Activated T-cell treated with anti-CD3 and anti-CD28 coated beads for 48 hours (primary cell): ENCODE results near the gene TBC1D9.
"Not testable (repeated sequence)": the region's sequence is repeated elsewhere in the genome, so short reads cannot be mapped to it uniquely, and the experiment has no call there.

ENCODE experiments used
- DNase-seq: peaks from one replicate; pipeline ENCODE4 v3.0.0-alpha.2; 2020; ENCODE audit warnings: low read depth

Gene TBC1D9

DNA sequence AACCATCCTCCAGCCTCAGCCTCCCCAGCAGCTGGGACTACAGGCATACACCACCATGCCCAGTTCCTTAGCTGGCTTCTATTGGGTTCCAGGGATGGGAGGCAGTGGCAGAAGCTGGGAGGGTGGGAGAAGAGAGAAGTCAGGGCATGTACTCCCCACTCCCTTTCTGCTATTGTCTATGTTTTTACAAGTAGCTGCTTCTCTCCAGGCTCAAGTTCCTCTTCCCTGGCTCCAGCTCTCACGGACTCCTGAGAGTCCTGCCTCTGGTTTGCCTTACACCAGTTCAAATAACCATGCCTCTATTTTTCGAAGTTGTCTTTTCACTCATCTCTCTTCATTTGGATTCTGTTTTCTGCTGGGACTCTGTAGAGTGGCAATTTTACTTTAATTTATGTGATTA lies 2.9 kb downstream of the TBC1D9 start:
- no peak for DNase-seq

DNA sequence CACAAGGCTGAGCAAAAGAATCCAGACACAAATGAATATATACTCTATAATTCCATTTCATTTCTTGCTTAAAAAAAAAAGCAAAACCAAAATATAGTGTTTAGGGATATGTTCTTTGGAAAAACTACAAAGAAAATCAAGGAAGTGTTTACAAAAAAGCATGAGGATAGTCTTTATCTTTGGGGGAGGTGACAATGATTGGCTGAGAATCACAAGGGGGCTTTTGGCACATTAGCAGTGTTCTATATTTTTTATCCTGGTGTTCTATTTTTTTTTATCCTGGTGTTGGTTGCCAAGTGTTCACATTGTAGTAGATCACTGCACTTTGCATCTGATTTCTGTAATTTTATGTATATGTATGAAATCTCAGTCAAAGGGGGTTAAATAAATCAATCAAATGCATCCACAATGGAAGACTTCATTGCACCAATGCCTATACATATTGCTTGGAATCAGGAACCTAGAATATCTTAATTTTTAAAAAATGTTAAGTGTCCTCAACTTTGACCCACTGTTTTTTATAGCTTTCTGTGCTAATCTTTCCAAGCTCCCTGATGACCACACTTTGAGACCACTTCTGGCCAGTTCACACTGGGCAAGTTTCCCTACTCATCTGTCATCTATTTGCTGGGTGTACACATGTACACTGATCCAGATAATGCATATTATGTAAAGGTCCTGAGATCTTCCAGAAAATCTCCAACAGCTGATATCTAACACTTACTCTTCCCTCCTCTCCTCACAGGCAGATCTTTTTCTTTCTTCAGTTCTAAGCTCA lies 3.7 kb downstream of the TBC1D9 start:
- no peak for DNase-seq

DNA sequence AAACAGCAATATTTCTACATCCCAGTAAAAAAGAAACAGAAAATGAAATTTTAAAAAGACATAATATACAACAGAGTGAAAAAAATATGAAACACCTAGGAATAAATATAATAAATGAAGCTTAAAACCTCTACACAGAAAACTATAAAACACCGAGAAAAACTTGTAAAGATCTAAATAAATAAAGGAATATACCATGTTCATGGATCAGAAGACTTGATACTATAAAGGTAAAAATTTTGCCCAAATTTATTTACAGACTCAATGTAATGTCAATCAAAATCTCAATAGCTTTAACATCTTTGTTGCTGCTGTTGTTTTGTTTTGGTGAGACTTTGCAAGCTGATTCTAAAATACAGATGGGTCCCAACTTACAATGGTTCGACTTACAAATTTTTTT lies 5.7 kb downstream of the TBC1D9 start:
- DNase-seq: no peak

DNA sequence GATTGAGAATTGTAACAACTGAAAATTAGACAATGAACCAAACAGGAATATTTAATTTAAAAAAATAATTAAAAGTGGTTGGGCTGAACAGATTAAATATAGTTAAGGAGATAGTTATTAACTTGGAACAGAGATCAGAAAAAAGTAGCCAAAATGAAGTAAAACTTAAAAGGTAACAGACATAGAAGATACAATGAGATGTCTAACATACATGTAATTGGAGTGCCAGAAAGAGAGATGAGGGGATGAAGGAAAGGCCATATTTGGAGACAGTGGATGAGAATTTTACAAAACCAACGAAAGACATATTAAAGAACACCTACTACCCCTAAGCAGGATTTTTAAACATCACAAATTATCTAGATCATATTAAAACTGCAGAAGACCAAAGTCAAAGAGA lies 8.0 kb downstream of the TBC1D9 start:
- no peak for DNase-seq

DNA sequence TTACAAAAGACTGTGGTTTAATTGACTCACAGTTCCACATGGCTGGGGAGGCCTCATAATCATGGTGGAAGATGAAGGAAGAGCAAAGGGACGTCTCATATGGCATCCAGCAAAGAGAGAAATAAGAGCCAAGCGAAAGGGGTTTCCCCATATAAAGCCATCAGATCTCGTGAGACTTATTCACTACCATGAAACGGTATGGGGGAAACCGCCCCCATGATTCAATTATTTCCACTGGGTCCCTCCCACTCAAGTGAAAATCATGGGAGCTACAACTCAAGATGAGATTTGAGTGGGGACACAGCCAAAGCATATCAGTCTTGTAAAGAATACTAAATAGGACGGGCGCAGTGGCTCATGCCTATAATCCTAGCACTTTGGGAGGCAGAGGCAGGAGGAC lies 9.6 kb downstream of the TBC1D9 start:
- not testable (repeated sequence) for DNase-seq

DNA sequence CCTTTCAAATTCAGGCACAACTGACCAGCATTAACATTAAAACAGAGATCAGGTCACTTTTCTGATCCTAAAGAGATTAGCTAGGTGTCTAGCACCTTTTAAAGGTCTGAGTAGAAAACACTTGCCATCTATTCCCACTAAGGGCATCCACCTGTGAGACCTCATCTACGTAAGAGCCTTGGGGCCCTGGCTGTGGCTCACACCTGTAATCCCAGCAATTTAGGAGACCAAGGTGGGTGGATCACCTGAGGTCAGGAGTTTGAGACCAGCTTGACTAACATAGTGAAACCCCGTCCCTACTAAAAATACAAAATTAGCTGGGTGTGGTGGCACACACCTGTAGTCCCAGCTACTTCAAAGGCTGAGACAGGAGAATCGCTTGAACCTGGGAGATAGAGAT lies 11.8 kb downstream of the TBC1D9 start:
- DNase-seq: no peak

DNA sequence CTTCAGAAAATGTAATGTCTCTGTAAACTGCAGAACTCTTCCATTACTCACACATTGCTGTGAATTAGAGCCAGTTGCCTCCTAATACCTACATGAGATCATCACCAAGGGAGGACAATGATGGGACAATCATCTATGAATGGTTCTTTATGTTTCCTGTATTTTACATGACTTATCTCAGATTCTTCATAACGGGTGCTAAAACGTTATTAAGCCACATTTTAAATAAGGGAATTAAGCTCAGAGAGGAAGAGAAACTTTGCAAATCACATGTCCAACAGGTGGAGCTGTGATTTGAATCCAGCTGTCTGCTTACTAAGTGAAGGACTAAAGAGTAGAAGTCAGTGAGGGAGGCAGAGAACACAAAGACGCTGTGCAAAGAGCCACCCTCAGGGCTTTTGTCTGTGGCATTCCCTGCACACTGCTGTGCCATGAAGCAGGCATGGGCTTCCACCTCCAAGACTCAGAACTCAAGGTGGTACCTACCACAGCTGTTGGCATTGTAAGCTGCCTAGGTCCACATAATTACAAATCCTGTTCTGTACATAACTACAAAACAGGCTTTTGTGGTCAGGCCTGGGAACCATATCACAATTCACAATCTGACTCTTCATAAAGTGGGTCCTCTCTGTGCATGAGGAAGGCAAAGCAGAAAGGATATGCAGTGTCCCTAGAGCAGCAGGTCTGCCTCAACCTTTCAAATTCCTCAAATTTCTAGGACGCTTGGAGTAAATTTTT lies 12.8 kb downstream of the TBC1D9 start:
- no peak for DNase-seq

DNA sequence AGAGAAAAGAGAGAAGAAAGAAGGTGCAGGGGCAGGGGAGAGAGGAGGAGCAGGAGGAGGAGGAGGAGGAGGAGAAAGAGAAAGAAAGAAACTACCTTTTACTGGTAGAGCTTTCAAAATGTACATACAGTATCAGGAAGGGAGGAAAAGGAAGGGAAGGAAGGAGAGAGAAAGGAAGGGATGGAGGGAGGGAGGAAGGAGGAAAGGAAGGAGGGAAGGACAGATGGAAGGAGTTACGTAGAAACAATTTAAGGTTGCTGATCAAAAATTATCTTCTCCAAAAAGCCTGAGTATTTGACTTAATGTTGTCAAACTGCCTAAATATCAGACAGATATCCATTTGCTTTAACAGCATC lies 13.4 kb downstream of the TBC1D9 start:
- no peak for DNase-seq

DNA sequence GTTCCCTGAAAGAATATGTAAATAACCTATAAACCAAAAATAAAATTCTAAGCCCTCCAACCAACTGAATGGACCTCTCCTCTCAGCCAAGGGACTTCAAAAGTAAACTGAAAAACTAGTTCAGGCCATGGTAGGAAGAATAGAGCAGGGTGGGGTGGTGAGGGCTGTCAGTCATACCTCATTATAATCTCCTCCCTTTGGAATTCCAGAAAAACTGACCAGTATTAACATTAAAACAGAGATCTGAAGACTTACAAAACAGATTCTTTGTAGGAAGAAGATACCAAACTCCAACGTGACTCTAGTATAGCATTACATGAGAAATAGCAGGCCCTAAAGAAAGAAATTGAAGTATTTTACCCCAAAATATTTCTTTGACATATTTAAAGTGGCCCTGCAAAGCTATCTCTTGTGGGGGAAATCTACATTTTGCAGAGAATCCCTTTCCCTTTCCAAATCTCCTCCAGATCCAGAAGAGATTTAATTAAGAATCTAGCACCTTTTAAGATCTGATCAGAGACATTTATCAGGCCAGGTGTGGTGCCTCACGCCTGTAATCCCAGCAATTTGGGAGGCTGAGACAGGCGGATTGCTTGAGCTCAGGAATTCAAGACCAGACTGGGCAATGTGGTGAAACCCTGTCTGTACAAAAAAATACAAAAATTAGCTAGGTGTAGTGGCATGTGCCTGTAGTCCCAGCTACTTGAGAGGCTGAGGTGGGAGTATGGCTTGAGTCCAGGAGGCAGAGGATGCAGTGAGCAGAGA lies 15.1 kb downstream of the TBC1D9 start:
- DNase-seq: no peak

DNA sequence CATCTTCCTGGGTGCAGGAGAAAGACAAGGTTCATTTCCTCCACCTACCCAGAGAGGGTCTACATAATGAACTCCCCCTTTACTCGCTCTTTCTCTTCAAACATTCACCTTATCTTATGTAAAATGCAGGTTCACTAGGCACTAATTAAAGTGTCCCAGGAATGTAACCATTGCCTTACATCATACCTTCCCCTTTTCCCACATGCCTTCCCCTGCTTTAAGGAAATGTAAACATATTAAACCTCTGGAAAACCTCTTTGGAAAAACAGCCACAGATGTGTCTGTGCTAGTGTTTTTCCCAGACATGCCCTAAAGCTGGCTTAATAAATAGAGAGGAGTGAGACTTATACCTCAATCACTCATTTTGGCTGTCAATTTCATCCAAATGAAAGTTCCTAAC lies 15.8 kb downstream of the TBC1D9 start:
- no peak for DNase-seq

DNA sequence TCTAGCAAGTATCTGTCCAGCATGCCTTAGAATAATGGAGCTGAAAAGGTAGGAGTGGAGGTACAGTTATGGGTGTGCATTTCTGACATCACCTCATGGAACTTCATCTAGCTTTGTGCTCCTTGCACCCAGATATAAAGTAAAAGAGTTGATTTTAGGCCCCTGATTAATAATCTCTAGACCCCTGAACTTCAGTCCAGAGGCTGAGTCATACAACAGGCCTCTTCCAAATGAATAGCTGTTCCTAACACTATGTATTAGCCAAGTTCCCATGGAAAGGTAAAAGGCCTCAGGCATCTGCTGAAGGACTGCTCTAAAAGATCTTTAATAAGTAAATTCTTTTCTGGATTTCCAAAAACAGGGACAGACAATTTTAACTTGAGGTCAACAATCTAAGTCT lies 16.2 kb downstream of the TBC1D9 start:
- no peak for DNase-seq

DNA sequence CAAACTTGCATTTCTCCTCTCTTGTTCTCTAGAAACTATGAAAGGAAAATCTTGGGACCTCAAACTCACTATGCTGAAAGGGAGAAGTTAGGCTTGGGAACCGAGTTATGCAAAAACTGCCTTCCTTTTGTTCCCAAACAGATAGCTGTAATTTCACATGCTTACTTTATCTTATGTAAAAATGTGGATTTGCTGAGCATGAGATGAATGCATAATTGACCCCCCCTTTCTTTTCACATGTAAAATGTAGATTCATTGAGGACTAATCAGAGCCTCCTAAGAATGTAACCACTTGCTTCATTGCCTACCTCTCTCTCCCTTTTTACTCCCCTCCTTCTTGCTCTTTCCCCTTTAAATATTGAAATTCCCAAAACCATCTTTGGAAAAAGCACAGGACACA lies 18.0 kb downstream of the TBC1D9 start:
- DNase-seq: no peak

DNA sequence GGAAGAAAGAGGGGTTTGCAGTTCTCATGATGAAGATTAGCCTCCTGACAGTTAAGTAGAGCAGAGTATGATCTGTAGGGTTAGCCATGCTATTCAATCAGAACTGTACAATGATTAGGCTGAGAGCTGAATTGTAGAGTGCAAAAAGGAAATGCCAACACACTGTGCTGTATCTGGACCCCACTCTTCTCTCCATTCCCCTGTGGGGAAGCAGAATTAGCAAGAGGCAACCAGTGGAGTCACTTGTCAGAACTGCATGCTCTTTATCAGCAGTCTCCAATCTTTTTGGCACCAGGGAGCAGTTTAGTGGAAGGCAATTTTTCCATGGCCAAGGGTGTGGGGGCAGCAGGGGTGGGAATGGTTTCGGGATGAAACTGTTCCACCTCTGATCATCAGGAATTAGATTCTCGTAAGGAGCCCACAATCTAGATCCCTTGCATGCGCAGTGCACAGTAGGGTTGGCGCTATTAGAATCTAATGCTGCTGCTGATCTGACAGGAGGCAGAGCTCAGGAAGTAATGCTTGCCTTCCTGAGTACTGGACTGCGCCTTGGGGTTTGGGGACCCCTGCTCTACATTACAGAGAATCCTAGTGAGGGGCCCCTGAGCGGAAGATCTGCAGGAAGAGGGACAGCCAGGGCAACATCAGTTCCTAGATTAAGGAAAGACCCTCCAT lies 19.4 kb downstream of the TBC1D9 start:
- no peak for DNase-seq

DNA sequence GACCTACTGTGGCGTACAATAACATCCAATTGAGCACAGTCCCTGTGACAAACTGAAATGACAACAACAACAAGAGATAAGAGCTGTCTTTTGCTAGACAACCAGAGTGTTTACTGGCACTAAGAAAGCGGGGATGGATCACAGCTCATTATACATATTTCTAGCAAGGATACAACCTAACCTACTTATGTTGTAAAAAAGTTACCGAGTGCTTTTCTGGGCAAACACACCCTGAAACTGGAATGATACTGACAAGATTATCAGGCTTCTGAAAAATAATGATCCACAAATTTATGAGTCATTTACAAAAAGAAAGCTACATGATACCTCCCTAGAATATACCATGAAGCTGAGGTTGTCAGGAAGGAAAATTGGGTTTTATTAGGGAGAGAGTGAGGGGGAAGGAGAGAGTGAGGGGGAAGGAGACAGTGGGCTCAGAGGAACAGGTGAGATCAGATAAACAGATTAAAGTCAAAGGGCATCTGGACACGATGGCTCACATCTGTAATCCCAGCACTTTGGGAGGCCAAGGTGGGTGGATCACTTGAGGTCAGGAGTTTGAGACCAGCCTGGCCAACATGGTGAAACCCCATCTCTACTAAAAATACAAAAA lies 20.3 kb downstream of the TBC1D9 start:
- no peak for DNase-seq

DNA sequence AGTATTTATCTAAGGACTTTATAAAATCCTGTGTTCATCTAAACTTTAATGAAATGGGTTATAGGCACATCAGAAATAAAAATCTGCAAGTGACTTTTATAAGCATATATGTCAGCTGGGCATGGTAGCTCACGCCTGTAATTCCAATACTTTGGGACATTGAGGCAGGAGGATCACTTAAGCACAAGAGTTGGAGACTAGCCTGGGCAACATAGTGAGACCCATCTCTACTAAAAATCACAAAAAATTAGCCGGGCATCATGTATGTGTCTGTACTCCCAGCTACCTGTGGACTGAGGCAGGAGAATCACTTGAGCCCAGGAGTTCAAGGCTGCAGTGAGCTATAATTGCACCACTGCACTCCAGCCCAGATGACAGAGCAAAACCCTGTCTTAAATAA lies 20.9 kb downstream of the TBC1D9 start:
- DNase-seq: no peak

DNA sequence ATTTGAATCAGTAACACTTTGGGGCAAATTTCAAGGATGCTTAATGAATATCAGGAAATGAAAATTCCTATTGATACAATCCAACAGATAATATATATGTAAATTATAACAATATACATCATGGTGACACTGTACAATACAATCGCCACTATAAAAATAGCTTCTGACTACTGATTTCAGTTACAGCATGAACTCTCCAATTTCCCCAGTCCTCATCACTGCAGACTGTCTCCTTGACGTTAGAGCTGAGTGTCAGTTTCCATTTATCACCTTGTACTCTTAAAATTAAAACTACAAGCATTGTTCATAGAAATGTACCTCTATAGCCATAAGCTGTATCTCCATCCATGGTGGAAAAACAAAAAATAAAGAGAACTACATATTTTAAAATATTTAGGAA lies 23.4 kb downstream of the TBC1D9 start:
- no peak for DNase-seq

DNA sequence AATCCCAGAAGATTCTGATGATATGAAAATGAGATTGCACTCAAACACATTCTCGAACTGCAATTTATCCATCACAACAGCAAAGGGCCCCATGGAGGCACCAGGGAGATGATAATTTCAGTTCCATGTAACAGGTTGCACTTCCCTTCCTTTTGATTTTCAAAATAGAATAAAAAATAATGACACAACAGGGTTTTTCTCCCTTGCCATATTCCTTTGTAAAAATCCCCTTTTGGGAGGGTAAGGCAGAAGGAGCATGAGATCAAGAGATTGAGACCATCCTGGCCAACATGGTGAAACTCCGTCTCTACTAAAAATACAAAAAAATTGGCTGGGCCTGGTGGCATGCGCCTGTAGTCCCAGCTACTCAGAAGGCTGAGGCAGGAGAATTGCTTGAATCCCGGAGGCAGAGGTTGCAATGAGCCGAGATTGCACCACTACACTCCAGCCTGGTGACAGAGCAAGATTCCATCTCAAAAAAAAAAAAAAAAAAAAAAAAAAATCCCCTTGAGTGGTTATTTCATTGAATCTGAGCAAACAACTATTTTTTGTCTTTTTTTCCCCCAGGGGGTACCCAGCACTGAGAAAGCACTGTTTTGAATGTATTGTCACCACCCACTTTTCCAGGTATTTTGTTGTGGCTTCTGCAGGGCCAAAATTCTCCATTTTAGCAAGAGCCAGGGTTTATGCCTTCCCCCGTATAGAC lies 26.7 kb downstream of the TBC1D9 start:
- DNase-seq: no peak

DNA sequence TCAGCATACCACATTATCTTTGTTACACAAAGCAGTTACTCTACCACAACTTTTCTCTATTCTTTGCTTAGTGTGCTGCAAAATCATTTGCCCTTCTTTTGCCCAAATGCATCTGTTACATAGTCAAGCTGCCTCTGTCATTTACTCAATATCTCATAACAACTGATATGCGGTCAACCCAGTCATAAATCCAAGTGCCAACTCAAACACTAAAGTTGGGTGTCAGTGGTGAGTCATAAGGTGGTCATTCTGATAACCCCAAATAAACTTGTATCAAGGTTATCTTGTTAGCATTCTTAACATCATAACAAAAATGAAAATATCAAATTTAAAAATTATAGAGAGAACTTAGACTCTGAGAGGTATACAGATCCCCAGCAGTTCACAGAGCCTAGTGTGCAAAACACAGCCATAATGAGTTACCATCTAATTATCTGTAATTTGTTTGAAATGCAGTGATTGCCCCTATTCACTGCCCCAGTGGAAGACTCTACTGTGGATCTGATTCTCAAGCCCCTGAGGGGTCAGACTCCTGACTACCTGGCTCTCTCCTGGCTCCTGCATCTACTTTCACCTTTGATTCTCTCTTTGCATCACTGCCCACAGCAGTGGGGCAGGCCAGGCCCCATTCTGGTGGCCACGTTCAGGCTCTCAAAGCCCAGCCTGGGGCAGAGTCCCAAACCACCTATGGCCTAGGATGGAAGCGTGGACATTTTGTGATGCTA lies 29.2 kb downstream of the TBC1D9 start:
- DNase-seq: no peak

DNA sequence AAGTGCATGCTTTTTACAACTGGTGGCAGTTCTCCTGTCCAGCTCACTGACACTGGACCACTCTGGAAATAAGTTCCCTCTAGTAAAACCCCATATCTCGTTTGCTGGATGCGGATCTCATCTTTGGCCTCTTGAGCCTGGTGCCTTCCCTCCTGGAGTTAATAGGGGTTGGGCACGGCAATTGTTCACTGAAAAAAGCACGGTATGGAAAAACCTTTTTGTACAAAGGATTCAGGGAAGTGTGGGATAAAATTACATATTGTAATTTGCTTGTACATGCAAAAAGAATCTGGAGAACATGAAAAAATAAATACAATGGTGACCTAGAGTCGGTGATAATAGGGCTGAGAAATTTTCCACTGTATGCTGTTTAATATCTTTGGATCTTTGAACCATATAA lies 30.6 kb downstream of the TBC1D9 start:
- DNase-seq: no peak

DNA sequence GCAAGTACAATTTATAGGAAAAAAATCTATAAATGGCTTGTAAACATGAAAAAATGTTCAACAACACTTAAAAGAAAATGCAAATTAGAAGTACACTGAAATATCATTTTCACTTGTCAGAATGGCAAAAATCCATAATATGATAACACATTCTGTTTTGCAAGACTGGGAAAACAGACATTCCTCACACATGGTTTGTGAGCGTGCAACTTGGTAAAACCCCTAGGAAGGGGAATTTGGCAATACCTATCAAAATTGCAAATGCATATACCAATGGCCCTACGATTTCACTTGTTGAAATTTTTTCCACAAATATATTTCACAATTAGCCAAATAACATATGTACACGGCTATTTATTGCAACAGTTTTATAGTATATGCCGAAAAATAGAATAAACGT lies 31.4 kb downstream of the TBC1D9 start:
- DNase-seq: no peak
